ENCODE data around the gene IQSEC1.
A peak's percentile ranks its signal among the peaks of the same experiment; 100 is the strongest.

Gene IQSEC1

DNA sequence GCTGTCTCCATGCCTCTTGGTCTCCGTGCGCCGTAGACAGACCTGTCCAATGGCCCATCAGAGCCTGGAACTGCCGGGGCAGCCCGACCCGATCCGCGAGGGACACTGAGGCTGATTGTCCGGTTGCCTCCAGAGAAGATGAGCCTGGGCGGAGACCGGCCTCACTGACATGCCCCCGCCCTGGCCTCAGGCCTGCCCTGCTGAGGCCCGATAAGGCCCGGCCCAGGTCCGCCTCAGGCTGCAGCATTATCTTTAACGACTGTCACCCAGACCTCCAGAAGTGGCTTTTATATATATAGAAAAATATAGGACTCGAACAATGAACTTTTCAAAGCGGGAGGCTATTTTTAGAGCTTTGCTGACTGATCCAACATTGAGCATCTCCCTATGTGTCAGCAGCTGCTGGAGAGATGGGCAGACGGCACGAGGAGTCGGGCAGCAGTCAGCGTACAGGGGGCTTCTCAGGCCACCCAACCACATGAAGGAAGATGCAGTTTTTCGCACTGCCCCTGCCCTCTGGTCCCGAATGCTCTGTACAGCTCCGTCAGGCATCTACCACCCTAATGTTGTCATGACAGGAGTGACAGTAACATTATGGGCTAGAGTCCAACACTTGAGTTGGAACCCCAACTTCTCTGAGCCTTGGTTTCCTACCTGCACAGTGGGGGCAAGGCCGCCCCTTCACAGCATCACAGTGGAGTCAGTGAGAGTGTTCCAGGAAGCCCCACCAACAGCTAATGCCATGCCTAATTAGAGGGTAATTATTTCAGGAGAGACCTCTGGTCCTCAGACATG, 119.8 kb downstream of the IQSEC1 start:
- Histone ChIP-seq H3K4me1 (peaks cover 16 to 99% (median 95%) of the 10 kb centered on the region in 4 donors), H3K27ac (peak overlapping the region; percentile 89 to 94), H3K4me3 (no peak overlapping the region)

DNA sequence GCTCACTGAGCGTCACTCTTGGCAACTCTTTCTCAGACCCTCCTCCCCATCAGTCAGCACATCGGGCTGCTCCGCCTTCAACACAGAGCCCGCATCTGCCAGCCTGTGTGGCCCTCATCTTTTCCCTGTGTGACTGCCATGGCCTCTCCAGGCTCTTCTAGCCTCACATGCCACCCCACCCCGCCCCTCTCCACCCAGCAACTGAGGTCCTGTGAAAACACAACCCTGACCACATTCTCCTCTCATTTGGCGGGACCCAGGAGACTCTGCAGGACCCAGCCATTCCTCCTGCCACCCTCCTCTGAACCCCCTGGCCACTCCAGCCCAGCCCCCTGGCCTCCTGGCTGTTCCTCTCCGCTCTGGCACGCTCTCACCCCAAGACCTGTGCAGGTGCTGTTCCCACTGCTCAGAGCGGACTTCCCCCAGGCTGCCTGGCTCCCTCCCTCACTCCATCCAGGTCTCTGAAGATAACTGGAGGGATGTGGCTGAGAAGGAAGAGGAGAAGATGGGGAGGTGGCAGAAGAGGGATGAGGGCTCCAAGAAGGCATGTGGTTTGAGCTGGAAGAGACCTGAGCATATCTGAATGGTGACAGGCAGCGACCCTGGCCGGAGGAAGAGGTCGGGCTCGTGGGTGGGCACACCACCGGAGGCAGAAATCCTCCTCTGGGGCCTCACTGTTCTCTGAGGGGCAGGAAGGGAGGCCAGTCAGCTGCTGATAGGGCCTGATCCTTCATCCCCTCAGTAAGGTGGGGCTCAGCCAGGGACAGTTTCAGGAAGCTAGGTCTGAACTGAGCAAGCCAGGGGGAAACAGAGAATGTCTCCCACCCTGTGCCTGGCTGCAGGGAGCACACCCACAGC, 120.7 kb downstream of the IQSEC1 start:
- intact Hi-C loops (cut with DNase I; ENCODE audit: low total_unique reads): no loop called here
- H3K4me3 ChIP-seq: no peak overlapping the region

More for the DNA sequence above, 119.8 kb downstream of the IQSEC1 start:
- no peak for DNase-seq
- TF ChIP-seq, protein P1, sequence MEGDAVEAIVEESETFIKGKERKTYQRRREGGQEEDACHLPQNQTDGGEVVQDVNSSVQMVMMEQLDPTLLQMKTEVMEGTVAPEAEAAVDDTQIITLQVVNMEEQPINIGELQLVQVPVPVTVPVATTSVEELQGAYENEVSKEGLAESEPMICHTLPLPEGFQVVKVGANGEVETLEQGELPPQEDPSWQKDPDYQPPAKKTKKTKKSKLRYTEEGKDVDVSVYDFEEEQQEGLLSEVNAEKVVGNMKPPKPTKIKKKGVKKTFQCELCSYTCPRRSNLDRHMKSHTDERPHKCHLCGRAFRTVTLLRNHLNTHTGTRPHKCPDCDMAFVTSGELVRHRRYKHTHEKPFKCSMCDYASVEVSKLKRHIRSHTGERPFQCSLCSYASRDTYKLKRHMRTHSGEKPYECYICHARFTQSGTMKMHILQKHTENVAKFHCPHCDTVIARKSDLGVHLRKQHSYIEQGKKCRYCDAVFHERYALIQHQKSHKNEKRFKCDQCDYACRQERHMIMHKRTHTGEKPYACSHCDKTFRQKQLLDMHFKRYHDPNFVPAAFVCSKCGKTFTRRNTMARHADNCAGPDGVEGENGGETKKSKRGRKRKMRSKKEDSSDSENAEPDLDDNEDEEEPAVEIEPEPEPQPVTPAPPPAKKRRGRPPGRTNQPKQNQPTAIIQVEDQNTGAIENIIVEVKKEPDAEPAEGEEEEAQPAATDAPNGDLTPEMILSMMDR (IDR thresholded peaks at IDR 0.05): no peak
- Histone ChIP-seq H3K27me3 (no peaks in the 10 kb centered on the region), H3K9me3 (no peaks in the 10 kb centered on the region), H3K36me3 (no peaks in the 10 kb centered on the region)
- intact Hi-C loops (cut with DNase I; ENCODE audit: low total_unique reads): no loop called here

DNA sequence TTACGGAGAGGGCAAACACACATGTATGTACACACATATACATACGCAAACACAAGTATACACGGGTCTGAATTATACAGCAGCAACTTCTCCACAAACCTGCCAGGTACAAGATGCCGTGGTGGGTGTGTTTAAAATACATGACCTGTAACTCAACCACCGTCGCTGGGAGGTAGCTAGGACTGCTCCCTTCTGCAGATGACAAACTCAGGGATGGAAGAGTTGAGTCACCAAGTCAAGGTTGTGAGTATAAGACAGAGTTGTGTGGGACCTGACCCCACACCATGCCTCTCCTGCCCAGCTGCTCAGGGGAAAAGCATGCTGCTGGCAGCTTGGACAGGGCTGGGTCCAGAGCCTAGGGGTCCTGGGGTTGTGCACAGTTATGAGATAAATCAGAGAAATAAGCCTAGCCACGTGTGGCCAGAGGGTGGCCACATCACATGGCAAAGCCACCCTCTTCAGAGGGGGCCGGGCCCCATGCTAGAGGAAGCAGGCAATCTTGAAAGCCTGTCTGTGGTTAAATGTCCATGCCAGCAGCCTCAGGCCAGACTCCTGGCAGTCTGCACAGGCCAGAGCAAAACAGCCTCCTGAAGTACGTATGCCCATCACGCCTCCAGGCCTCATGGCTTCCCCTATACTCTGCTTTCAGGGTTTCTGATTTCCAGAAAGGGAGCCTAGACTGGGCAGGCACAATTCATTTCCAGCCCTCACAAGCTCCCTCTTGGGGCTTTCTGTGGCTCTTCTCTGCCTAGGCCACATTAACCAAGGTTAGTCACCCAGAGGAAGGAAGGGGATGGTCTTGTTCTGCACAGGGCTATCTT, 124.1 kb downstream of the IQSEC1 start:
- no peaks in the 10 kb centered on the region for H3K27me3 ChIP-seq
- H3K27ac ChIP-seq: peak overlapping the region; percentile 24 to 50
- no peaks in the 10 kb centered on the region for H3K36me3 ChIP-seq
- peaks cover 3 to 99% (median 92%) of the 10 kb centered on the region in 4 donors for H3K4me1 ChIP-seq
- TF ChIP-seq, protein P1 (IDR thresholded peaks at IDR 0.05): no peak
- no peak overlapping the region for H3K4me3 ChIP-seq
- DNase-seq: peak in 1 of 2 donors; percentile 45
- H3K9me3 ChIP-seq: no peaks in the 10 kb centered on the region
- intact Hi-C loops (cut with DNase I; ENCODE audit: low total_unique reads): no loop called here

More for the DNA sequence above, 120.7 kb downstream of the IQSEC1 start:
- no peak for DNase-seq
- Histone ChIP-seq H3K27me3 (no peaks in the 10 kb centered on the region), H3K36me3 (no peaks in the 10 kb centered on the region), H3K9me3 (no peaks in the 10 kb centered on the region), H3K4me1 (peaks cover 10 to 99% (median 95%) of the 10 kb centered on the region in 4 donors), H3K27ac (peak overlapping the region; percentile 89 to 94)
- TF ChIP-seq, protein P1 (IDR thresholded peaks at IDR 0.05): no peak

DNA sequence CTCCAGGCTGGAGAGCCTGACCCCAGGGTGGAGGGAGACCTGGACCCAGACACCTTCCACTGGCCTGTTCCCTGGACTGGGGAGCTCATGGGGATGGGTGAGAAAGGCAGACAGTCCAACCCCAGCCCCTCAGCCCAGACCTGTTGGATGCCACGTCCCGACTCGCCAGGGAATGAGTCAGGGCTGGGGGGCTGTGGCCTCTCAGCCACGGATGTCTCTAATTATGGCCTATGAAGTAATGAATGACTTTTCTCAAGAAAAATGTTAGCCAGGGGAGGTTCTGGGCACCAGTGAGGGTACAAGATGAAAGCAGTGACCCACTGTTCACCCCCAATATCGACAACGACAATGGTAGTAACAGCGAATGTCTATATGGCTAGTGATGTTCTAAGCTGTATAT, 124.9 kb downstream of the IQSEC1 start:
- H3K4me1 ChIP-seq: peaks cover 0 to 99% (median 92%) of the 10 kb centered on the region in 4 donors

More for the DNA sequence above, 124.9 kb downstream of the IQSEC1 start:
- no peak for DNase-seq
- Histone ChIP-seq H3K36me3 (no peaks in the 10 kb centered on the region), H3K27ac (peak overlapping the region; percentile 50 to 52), H3K27me3 (no peaks in the 10 kb centered on the region), H3K4me3 (no peak overlapping the region), H3K9me3 (no peaks in the 10 kb centered on the region)
- TF ChIP-seq, protein P1 (IDR thresholded peaks at IDR 0.05): no peak
- intact Hi-C loops (cut with DNase I; ENCODE audit: low total_unique reads): no loop called here
